NB4 (cell line): ENCODE measurements around the gene SMARCA2.

ENCODE experiments used
- POLR2A ChIP-seq: IDR thresholded peaks from 2 replicates; pipeline ENCODE4 v1.6.1; 2011; ENCODE audit warnings: mild to moderate bottlenecking; ENCODE audit not compliant: insufficient read length; ENCODE audit errors: extremely low read depth
- TF ChIP-seq, protein P1 (sequence below): IDR thresholded peaks from one replicate; pipeline ENCODE4 v1.5.1; 2012; ENCODE audit warnings: low read depth, low read length
- TF ChIP-seq, protein P2 (sequence below): IDR thresholded peaks from 2 replicates; pipeline ENCODE4 v1.6.1; 2011; ENCODE audit warnings: low read depth, low read length

DNA sequence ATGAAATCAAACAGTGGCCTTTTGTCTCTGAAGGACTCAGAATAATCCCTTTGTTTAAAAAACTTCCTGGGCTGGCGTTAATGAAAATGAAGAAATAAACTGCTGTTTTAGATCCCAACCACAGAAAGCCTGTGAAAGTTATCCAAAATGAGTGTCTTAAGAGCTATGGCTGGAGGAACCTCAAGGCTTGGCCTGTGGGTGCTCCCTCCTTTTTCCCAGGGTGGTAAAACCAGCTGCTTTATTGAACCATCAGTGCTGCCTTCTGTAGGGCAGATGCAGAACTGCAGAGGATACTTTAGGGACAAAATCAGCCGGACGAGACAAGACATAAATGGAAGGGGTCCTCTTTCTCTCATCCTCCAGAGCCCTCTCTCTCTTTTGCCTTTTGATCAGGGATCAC, 100.9 kb downstream of the SMARCA2 start:
- TF ChIP-seq, protein P1, sequence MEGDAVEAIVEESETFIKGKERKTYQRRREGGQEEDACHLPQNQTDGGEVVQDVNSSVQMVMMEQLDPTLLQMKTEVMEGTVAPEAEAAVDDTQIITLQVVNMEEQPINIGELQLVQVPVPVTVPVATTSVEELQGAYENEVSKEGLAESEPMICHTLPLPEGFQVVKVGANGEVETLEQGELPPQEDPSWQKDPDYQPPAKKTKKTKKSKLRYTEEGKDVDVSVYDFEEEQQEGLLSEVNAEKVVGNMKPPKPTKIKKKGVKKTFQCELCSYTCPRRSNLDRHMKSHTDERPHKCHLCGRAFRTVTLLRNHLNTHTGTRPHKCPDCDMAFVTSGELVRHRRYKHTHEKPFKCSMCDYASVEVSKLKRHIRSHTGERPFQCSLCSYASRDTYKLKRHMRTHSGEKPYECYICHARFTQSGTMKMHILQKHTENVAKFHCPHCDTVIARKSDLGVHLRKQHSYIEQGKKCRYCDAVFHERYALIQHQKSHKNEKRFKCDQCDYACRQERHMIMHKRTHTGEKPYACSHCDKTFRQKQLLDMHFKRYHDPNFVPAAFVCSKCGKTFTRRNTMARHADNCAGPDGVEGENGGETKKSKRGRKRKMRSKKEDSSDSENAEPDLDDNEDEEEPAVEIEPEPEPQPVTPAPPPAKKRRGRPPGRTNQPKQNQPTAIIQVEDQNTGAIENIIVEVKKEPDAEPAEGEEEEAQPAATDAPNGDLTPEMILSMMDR, result peak; percentile 91
- TF ChIP-seq POLR2A, result no peak
- TF ChIP-seq, protein P2, sequence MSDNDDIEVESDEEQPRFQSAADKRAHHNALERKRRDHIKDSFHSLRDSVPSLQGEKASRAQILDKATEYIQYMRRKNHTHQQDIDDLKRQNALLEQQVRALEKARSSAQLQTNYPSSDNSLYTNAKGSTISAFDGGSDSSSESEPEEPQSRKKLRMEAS, result no peak
